ENCODE data around the gene ZNF844.

ZNF844 gene

DNA sequence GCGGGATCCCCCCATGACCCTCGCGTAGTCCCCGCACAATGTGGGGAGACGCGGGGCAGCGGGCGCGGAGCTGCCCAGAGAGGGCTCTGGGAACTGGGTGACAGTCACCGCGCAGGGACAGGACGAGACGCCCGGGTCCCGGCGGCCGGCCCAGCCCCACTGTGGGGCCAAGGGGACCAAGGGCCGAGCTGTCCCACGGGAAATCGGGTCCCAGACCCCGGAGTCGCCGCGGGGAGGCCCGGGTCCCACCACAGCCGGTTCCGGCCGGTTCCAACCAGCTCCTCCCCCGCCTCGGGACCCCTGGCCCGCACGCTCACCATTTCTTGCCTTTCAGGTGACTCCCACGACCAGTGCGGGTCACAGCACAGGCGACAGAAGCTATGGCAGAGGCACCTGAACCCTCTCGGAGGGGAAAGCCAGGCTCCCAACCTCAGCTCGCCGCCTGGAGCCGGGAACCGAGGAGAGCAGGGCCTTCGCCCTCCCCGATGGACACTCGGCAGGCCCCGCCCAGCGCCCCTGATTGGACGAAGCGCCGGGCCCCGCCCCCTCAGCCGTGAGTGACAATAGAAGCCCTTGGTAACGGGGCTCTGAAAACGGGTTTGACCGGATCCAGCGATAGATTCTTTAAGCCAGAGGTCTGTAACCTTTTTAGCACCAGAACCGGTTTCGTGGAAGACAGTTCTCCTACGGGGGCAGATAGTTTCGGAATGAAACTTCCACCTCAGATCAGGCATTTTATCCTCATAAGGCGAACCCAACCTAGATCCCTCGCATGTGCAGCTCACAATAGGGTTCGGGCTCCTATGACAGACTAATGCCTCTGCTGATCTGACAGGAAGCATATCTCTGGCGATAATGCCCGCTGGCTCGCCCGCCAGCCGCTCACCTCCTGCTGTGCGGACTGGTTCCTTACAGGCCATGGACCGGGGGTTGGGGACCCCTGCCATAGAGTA lies 29.0 kb upstream of the ZNF844 start, which contains the start of gene ZNF433 (continued):
- TF ChIP-seq PRDM2 (tag by site-specific recombination; IDR thresholded peaks at IDR 0.05; ENCODE audit: borderline replicate concordance) (no peak), ZNF175 (tag by site-specific recombination; IDR thresholded peaks at IDR 0.05) (no peak), TRIM28 (IDR thresholded peaks at IDR 0.05; ENCODE audit: borderline replicate concordance, low read length) (no peak), ZNF792 (tag by site-specific recombination; IDR thresholded peaks at IDR 0.05) (no peak), PRDM1 (tag by site-specific recombination; IDR thresholded peaks at IDR 0.05) (no peak), RBAK (tag by site-specific recombination; IDR thresholded peaks at IDR 0.05) (no peak), ZNF501 (tag by site-specific recombination; IDR thresholded peaks at IDR 0.05) (no peak), ZNF302 (tag by site-specific recombination; IDR thresholded peaks at IDR 0.05; ENCODE audit: low read depth) (no peak), ZSCAN4 (tag by site-specific recombination; IDR thresholded peaks at IDR 0.05) (no peak), ZBTB48 (tag by site-specific recombination; IDR thresholded peaks at IDR 0.05) (no peak), ZNF10 (tag by site-specific recombination; IDR thresholded peaks at IDR 0.05) (no peak), ZNF549 (tag by site-specific recombination; IDR thresholded peaks at IDR 0.05) (no peak), ZNF132 (tag by site-specific recombination; IDR thresholded peaks at IDR 0.05; ENCODE audit: borderline replicate concordance) (no peak), ZIC2 (tag by site-specific recombination; IDR thresholded peaks at IDR 0.05) (no peak; the same call in 1 of the 2 replicates), ZNF239 (tag by site-specific recombination; IDR thresholded peaks at IDR 0.05) (no peak), GLI4 (tag by site-specific recombination; IDR thresholded peaks at IDR 0.05) (no peak), PRDM6 (tag by site-specific recombination; IDR thresholded peaks at IDR 0.05) (no peak), ZNF433 (tag by site-specific recombination; IDR thresholded peaks at IDR 0.05; ENCODE audit: low read depth) (no peak), ZNF585B (tag by site-specific recombination; IDR thresholded peaks at IDR 0.05) (no peak), ZNF114 (tag by site-specific recombination; IDR thresholded peaks at IDR 0.05) (no peak)
- TF ChIP-seq, protein P1, sequence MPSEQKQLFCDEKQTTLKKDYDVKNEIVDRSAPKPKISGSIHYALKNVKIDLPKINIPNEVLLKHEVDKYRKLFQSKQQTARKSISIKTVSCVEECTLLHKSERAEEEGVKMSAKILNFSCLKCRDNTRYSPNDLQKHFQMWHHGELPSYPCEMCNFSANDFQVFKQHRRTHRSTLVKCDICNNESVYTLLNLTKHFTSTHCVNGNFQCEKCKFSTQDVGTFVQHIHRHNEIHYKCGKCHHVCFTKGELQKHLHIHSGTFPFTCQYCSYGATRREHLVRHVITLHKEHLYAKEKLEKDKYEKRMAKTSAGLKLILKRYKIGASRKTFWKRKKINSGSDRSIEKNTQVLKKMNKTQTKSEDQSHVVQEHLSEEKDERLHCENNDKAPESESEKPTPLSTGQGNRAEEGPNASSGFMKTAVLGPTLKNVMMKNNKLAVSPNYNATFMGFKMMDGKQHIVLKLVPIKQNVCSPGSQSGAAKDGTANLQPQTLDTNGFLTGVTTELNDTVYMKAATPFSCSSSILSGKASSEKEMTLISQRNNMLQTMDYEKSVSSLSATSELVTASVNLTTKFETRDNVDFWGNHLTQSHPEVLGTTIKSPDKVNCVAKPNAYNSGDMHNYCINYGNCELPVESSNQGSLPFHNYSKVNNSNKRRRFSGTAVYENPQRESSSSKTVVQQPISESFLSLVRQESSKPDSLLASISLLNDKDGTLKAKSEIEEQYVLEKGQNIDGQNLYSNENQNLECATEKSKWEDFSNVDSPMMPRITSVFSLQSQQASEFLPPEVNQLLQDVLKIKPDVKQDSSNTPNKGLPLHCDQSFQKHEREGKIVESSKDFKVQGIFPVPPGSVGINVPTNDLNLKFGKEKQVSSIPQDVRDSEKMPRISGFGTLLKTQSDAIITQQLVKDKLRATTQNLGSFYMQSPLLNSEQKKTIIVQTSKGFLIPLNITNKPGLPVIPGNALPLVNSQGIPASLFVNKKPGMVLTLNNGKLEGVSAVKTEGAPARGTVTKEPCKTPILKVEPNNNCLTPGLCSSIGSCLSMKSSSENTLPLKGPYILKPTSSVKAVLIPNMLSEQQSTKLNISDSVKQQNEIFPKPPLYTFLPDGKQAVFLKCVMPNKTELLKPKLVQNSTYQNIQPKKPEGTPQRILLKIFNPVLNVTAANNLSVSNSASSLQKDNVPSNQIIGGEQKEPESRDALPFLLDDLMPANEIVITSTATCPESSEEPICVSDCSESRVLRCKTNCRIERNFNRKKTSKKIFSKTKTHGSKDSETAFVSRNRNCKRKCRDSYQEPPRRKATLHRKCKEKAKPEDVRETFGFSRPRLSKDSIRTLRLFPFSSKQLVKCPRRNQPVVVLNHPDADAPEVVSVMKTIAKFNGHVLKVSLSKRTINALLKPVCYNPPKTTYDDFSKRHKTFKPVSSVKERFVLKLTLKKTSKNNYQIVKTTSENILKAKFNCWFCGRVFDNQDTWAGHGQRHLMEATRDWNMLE (tag by site-specific recombination; conservative IDR thresholded peaks at IDR 0.05; ENCODE audit: low read depth), result no peak
- TF ChIP-seq, protein P2, sequence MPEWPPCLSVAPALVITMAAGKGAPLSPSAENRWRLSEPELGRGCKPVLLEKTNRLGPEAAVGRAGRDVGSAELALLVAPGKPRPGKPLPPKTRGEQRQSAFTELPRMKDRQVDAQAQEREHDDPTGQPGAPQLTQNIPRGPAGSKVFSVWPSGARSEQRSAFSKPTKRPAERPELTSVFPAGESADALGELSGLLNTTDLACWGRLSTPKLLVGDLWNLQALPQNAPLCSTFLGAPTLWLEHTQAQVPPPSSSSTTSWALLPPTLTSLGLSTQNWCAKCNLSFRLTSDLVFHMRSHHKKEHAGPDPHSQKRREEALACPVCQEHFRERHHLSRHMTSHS (tag by site-specific recombination; IDR thresholded peaks at IDR 0.05), result no peak
- TF ChIP-seq, protein P3, sequence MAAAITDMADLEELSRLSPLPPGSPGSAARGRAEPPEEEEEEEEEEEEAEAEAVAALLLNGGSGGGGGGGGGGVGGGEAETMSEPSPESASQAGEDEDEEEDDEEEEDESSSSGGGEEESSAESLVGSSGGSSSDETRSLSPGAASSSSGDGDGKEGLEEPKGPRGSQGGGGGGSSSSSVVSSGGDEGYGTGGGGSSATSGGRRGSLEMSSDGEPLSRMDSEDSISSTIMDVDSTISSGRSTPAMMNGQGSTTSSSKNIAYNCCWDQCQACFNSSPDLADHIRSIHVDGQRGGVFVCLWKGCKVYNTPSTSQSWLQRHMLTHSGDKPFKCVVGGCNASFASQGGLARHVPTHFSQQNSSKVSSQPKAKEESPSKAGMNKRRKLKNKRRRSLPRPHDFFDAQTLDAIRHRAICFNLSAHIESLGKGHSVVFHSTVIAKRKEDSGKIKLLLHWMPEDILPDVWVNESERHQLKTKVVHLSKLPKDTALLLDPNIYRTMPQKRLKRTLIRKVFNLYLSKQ (tag by site-specific recombination; IDR thresholded peaks at IDR 0.05; ENCODE audit: borderline replicate concordance), result no peak
